ENCODE data around the gene ARHGEF1.

ARHGEF1 gene

DNA sequence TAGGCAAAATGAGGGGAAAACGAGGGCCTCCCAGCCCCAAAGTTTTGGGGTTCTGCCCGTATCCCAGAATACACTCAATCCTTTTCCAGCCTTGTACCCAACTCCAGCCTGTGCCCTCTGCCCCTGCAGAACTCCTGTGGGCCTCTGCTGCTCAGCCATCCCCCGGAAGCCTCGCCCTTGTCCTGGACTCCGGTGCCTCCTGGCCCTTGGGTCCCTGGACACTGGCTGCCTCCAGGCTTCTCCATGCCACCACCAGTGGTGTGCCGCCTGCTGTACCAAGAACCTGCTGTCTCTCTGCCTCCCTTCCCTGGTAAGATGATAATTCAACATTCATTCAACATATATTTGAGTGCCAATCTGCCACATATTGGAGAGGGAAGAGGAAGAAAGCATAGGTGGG lies 34.3 kb upstream of the ARHGEF1 start:
- Histone ChIP-seq H3K4me2 (ENCODE audit: low read length) (no peak overlapping the region), H3K4me1 (ENCODE audit: low read length) (no peaks in the 10 kb centered on the region), H3K27me3 (ENCODE audit: low read depth, low read length) (peaks cover 42% of the 10 kb centered on the region), H4K20me1 (ENCODE audit: insufficient read depth, low read length) (no peaks in the 10 kb centered on the region), H3K79me2 (ENCODE audit: low read length) (no peaks in the 10 kb centered on the region), H3K27ac (ENCODE audit: low read length) (no peak overlapping the region), H3K36me3 (replicated peaks; ENCODE audit: low read depth, low read length) (no peaks in the 10 kb centered on the region), H3K9ac (ENCODE audit: low read length) (no peak overlapping the region), H3K4me3 (ENCODE audit: low read length) (no peak overlapping the region), H2AFZ (ENCODE audit: low read depth, low read length) (no peak overlapping the region), H3K9me3 (ENCODE audit: insufficient read depth, low read length) (no peaks in the 10 kb centered on the region)
- TF ChIP-seq EZH2phosphoT487 (IDR thresholded peaks at IDR 0.05; ENCODE audit: low read depth), result no peak
- TF ChIP-seq, protein P1, sequence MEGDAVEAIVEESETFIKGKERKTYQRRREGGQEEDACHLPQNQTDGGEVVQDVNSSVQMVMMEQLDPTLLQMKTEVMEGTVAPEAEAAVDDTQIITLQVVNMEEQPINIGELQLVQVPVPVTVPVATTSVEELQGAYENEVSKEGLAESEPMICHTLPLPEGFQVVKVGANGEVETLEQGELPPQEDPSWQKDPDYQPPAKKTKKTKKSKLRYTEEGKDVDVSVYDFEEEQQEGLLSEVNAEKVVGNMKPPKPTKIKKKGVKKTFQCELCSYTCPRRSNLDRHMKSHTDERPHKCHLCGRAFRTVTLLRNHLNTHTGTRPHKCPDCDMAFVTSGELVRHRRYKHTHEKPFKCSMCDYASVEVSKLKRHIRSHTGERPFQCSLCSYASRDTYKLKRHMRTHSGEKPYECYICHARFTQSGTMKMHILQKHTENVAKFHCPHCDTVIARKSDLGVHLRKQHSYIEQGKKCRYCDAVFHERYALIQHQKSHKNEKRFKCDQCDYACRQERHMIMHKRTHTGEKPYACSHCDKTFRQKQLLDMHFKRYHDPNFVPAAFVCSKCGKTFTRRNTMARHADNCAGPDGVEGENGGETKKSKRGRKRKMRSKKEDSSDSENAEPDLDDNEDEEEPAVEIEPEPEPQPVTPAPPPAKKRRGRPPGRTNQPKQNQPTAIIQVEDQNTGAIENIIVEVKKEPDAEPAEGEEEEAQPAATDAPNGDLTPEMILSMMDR (IDR thresholded peaks at IDR 0.05; ENCODE audit: low read depth, low read length), result no peak

DNA sequence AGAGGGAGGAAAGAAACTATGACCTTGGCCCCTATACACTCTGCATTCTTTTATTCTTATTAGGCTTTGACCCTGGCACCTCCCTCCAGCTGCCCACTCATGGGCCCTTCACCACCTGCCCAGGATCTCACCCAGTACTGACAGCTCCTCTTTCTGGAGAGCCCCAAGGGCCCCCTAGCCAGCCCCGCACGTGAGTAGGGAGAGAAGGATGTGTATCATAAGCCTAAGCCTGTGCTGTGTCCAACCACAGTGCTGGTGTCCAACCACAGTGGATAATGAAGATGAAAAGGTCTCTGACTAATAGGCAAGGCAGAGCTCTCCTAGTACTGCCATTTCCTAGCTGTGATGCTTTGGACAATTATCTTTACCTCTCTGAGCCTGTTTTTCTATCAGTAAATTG lies 33.9 kb upstream of the ARHGEF1 start:
- Histone ChIP-seq H3K9ac (ENCODE audit: low read length) (no peak overlapping the region), H3K4me3 (ENCODE audit: low read length) (no peak overlapping the region), H3K27me3 (ENCODE audit: low read depth, low read length) (peaks cover 46% of the 10 kb centered on the region), H3K27ac (ENCODE audit: low read length) (no peak overlapping the region), H3K36me3 (replicated peaks; ENCODE audit: low read depth, low read length) (no peaks in the 10 kb centered on the region), H3K4me2 (ENCODE audit: low read length) (no peak overlapping the region), H3K9me3 (ENCODE audit: insufficient read depth, low read length) (no peaks in the 10 kb centered on the region), H3K79me2 (ENCODE audit: low read length) (no peaks in the 10 kb centered on the region), H3K4me1 (ENCODE audit: low read length) (no peaks in the 10 kb centered on the region), H4K20me1 (ENCODE audit: insufficient read depth, low read length) (no peaks in the 10 kb centered on the region), H2AFZ (ENCODE audit: low read depth, low read length) (no peak overlapping the region)
- no peak for TF ChIP-seq EZH2phosphoT487 (IDR thresholded peaks at IDR 0.05; ENCODE audit: low read depth)
- TF ChIP-seq, protein P1 (IDR thresholded peaks at IDR 0.05; ENCODE audit: low read depth, low read length), result no peak

DNA sequence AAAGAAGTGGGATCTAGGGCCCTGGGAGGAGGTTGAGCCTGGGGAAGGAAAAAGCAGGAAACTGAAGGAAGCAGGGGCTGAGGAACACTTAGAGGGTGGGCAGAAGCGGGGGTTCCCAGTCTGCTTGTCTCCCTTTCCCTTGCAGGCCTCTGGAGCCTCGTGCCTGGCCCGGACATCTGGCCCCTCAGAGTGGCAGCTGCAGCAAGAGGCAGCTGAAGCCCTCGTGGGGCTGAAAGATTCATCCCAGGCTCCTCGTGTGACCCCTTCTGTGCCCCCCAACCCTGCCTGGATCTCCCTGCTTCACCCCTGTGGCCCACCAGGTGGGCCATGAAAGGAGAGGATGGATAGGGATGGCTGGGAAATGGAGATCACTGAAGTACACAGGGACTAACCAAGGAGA lies 32.6 kb upstream of the ARHGEF1 start:
- TF ChIP-seq, protein P1 (IDR thresholded peaks at IDR 0.05; ENCODE audit: low read depth, low read length), result no peak
- TF ChIP-seq EZH2phosphoT487 (IDR thresholded peaks at IDR 0.05; ENCODE audit: low read depth), result no peak
- Histone ChIP-seq H3K9me3 (ENCODE audit: insufficient read depth, low read length) (no peaks in the 10 kb centered on the region), H3K27me3 (ENCODE audit: low read depth, low read length) (peaks cover 57% of the 10 kb centered on the region), H3K9ac (ENCODE audit: low read length) (no peak overlapping the region), H3K4me3 (ENCODE audit: low read length) (no peak overlapping the region), H4K20me1 (ENCODE audit: insufficient read depth, low read length) (no peaks in the 10 kb centered on the region), H3K4me2 (ENCODE audit: low read length) (no peak overlapping the region), H3K4me1 (ENCODE audit: low read length) (no peaks in the 10 kb centered on the region), H2AFZ (ENCODE audit: low read depth, low read length) (no peak overlapping the region), H3K36me3 (replicated peaks; ENCODE audit: low read depth, low read length) (no peaks in the 10 kb centered on the region), H3K79me2 (ENCODE audit: low read length) (no peaks in the 10 kb centered on the region), H3K27ac (ENCODE audit: low read length) (no peak overlapping the region)

DNA sequence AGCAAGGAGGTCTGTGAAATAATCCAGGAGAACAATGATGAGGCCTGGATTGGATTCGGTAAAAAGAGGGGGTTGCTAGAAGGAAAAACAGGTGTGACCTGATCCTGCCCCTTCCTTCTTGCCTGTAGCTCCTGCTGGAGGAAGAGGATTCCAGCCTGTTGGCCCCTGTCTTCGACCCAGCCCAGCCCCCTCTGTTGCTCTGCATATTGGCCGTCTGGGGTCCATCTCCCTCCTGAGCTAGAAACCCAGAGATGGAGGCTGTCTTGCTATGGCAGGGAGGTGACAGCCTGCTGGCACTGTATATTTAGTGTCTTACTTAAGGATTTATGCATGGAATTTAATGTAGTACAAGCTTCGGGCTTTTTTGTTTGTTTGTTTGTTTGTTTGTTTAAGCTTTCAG lies 31.5 kb upstream of the ARHGEF1 start:
- H3K27me3 ChIP-seq (ENCODE audit: low read depth, low read length), result peaks cover 57% of the 10 kb centered on the region
- H3K4me1 ChIP-seq (ENCODE audit: low read length), result no peaks in the 10 kb centered on the region
- H3K9ac ChIP-seq (ENCODE audit: low read length), result no peak overlapping the region
- no peaks in the 10 kb centered on the region for H3K79me2 ChIP-seq (ENCODE audit: low read length)
- H3K4me3 ChIP-seq (ENCODE audit: low read length), result no peak overlapping the region
- H3K27ac ChIP-seq (ENCODE audit: low read length), result no peak overlapping the region
- H3K9me3 ChIP-seq (ENCODE audit: insufficient read depth, low read length), result no peaks in the 10 kb centered on the region
- no peak overlapping the region for H2AFZ ChIP-seq (ENCODE audit: low read depth, low read length)
- no peak overlapping the region for H3K4me2 ChIP-seq (ENCODE audit: low read length)
- TF ChIP-seq EZH2phosphoT487 (IDR thresholded peaks at IDR 0.05; ENCODE audit: low read depth), result no peak
- TF ChIP-seq, protein P1 (IDR thresholded peaks at IDR 0.05; ENCODE audit: low read depth, low read length), result no peak
- H3K36me3 ChIP-seq (replicated peaks; ENCODE audit: low read depth, low read length), result no peaks in the 10 kb centered on the region
- no peaks in the 10 kb centered on the region for H4K20me1 ChIP-seq (ENCODE audit: insufficient read depth, low read length)

Data from OCI-LY3 (cell line).